22Rv1 (cell line): ENCODE measurements around the gene XKR8.

Experiments used
- ZFX ChIP-seq: fragments of 450-650 bp; IDR thresholded peaks from 2 replicates; pipeline ENCODE4 v1.6.1; 2017; ENCODE audit warnings: antibody characterized with exemption, borderline replicate concordance
- TF ChIP-seq, protein P1 (sequence below): fragments of 450-650 bp; IDR thresholded peaks from 2 replicates; pipeline ENCODE4 v1.5.1; 2017; ENCODE audit warnings: mild to moderate bottlenecking

DNA sequence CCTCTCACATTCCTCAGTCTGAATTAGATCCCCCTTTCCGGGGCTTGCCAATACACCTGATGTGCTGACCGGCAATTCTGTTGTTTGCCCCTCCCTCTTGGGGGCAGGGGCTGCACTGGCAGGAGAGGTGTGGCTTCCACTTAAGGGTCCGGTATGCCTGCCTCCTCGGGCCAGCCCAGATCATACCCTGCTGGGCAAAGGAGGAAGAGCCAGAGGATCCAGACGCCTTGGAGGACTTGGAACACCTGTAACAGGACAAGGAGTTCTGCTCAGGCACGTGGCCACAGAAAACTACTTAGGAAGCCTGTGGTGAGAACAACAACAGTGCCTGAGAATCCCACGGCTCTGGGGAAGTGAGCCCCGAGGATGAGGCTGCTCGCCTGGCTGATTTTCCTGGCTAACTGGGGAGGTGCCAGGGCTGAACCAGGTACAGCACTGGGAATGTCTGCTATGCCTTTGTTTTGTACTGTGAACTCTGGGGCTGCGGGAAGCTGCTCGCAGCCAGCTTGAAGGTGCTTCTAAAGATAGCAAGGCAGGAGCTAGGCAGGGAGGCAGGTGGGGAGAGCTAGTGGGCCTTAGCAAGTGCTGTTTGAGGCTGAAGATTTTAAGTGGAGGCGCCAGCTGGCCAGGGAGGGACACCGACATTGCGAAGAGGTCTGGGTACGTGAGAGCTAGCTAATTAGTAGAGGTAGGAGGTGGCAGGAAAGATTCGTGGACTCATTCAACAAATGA, 24.8 kb upstream of the XKR8 start, which contains the start of gene SMPDL3B:
- TF ChIP-seq, protein P1, sequence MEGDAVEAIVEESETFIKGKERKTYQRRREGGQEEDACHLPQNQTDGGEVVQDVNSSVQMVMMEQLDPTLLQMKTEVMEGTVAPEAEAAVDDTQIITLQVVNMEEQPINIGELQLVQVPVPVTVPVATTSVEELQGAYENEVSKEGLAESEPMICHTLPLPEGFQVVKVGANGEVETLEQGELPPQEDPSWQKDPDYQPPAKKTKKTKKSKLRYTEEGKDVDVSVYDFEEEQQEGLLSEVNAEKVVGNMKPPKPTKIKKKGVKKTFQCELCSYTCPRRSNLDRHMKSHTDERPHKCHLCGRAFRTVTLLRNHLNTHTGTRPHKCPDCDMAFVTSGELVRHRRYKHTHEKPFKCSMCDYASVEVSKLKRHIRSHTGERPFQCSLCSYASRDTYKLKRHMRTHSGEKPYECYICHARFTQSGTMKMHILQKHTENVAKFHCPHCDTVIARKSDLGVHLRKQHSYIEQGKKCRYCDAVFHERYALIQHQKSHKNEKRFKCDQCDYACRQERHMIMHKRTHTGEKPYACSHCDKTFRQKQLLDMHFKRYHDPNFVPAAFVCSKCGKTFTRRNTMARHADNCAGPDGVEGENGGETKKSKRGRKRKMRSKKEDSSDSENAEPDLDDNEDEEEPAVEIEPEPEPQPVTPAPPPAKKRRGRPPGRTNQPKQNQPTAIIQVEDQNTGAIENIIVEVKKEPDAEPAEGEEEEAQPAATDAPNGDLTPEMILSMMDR, result peak; percentile 33; the same call in 1 of the 2 replicates
- TF ChIP-seq ZFX, result no peak
